ENCODE measurements around the gene AP3M1. TPM values are rescaled to one million over a fixed set of nuclear protein-coding genes. Genes with fewer than 3 reads are reported as not detected.

The AP3M1 gene
- total RNA-seq, 4 donors from 2014 or later, result 28.9 to 35.2 (median 32.4) TPM

- Histone ChIP-seq H3K4me3 (replicated peaks in 1 of 3) (no peak overlapping the region), H3K9me3 (no peaks in the 10 kb centered on the region), H3K27ac (no peak overlapping the region), H3K4me1 (peaks cover 0 to 8% of the 10 kb centered on the region in 2 donors), H3K27me3 (no peaks in the 10 kb centered on the region), H3K36me3 (no peaks in the 10 kb centered on the region)
- TF ChIP-seq CTCF (IDR thresholded peaks at IDR 0.05) (no peak), POLR2A (IDR thresholded peaks at IDR 0.05) (no peak)
- intact Hi-C loops (cut with DNase I), result no loop called here
- no peak for DNase-seq
- WGBS, 2 donors, result 81 to 84% methylated on average over 3 of the region's 3 CpGs
Measured at GRCh38 chr10:74163319-74164068, 12.9 kb upstream of the AP3M1 start.

GRCh38 chr10:74160013-74160412, 9.4 kb upstream of the AP3M1 start:
- H3K4me1 ChIP-seq, result peaks cover 11 to 12% of the 10 kb centered on the region in 2 donors
- no peak overlapping the region for H3K27ac ChIP-seq
- no peaks in the 10 kb centered on the region for H3K9me3 ChIP-seq
- no peaks in the 10 kb centered on the region for H3K27me3 ChIP-seq
- no peak overlapping the region for H3K4me3 ChIP-seq (replicated peaks in 1 of 3)
- no peak for TF ChIP-seq POLR2A (IDR thresholded peaks at IDR 0.05)
- TF ChIP-seq CTCF (IDR thresholded peaks at IDR 0.05), result no peak
- H3K36me3 ChIP-seq, result no peaks in the 10 kb centered on the region
- 97 to 98% methylated on average over 3 of the region's 3 CpGs for WGBS, 2 donors
- intact Hi-C loops (cut with DNase I), result no loop called here
- no peak for DNase-seq

GRCh38 chr10:74156919-74157289, 6.3 kb upstream of the AP3M1 start:
- intact Hi-C loops (cut with DNase I), result no loop called here
- Histone ChIP-seq H3K27me3 (no peaks in the 10 kb centered on the region), H3K4me1 (peaks cover 24 to 34% of the 10 kb centered on the region in 2 donors), H3K4me3 (replicated peaks in 1 of 3) (no peak overlapping the region), H3K9me3 (no peaks in the 10 kb centered on the region), H3K27ac (no peak overlapping the region), H3K36me3 (no peaks in the 10 kb centered on the region)
- WGBS, 2 donors, result 32 to 36% methylated on average over 2 of the region's 2 CpGs
- DNase-seq, result peak in 1 of 2 donors; percentile 24
- TF ChIP-seq POLR2A (IDR thresholded peaks at IDR 0.05) (no peak), CTCF (IDR thresholded peaks at IDR 0.05) (no peak)

GRCh38 chr10:74153676-74154075, 3.0 kb upstream of the AP3M1 start:
- Histone ChIP-seq H3K27ac (peak overlapping the region; percentile 13 to 24 (median 20)), H3K9me3 (no peaks in the 10 kb centered on the region), H3K4me3 (replicated peaks in 1 of 3) (no peak overlapping the region), H3K4me1 (peaks cover 35 to 46% of the 10 kb centered on the region in 2 donors), H3K27me3 (no peaks in the 10 kb centered on the region), H3K36me3 (no peaks in the 10 kb centered on the region)
- intact Hi-C loops (cut with DNase I), result no loop called here
- WGBS, 2 donors, result 27 to 32% methylated on average over 4 of the region's 4 CpGs
- TF ChIP-seq POLR2A (IDR thresholded peaks at IDR 0.05) (no peak), CTCF (IDR thresholded peaks at IDR 0.05) (no peak)
- peak; percentile 59 to 69 for DNase-seq

GRCh38 chr10:74153123-74153522, 2.5 kb upstream of the AP3M1 start:
- Histone ChIP-seq H3K36me3 (no peaks in the 10 kb centered on the region), H3K4me3 (replicated peaks in 1 of 3) (no peak overlapping the region), H3K9me3 (no peaks in the 10 kb centered on the region), H3K27me3 (no peaks in the 10 kb centered on the region), H3K27ac (peak overlapping the region; percentile 13 to 24 (median 20)), H3K4me1 (peaks cover 35 to 46% of the 10 kb centered on the region in 2 donors)
- DNase-seq, result no peak
- 40 to 44% methylated on average over 4 of the region's 4 CpGs for WGBS, 2 donors
- TF ChIP-seq CTCF (IDR thresholded peaks at IDR 0.05), result peak in 5 of 6 experiments; percentile 9 to 42 (median 27)
- no peak for TF ChIP-seq POLR2A (IDR thresholded peaks at IDR 0.05)
- intact Hi-C loops (cut with DNase I), result no loop called here

Measured in thyroid gland (tissue), 4 donors.